ENCODE measurements around the gene CDH23.
"Not testable (repeated sequence)": the region's sequence is repeated elsewhere in the genome, so short reads cannot be mapped to it uniquely, and the experiment has no call there.

Gene CDH23

GRCh38 chr10:71396711-71397295 is at the start of gene CDH23:
Gene CDH23 (plus strand): TSS chr10:71396920. CDS start chr10:71439832, 42,912 bp downstream.
- peak; percentile 59 for DNase-seq

GRCh38 chr10:71347587-71348395 is 48.9 kb upstream of the CDH23 start:
- no peak for DNase-seq

GRCh38 chr10:71348850-71349249 is 47.9 kb upstream of the CDH23 start:
- no peak for DNase-seq

GRCh38 chr10:71349406-71349805 is 47.3 kb upstream of the CDH23 start:
- no peak for DNase-seq

GRCh38 chr10:71351087-71351486 is 45.6 kb upstream of the CDH23 start:
- DNase-seq, result no peak

- DNase-seq, result no peak
These were observed 44.9 kb upstream of the CDH23 start for GRCh38 chr10:71351628-71352319.

GRCh38 chr10:71353639-71354038 is 43.1 kb upstream of the CDH23 start:
- no peak for DNase-seq

- no peak for DNase-seq
These were observed 41.9 kb upstream of the CDH23 start for GRCh38 chr10:71354776-71355175.

GRCh38 chr10:71355886-71356285 is 40.8 kb upstream of the CDH23 start:
- no peak for DNase-seq

GRCh38 chr10:71357792-71358265 is 38.9 kb upstream of the CDH23 start:
- DNase-seq, result no peak

- no peak for DNase-seq
These were observed 38.4 kb upstream of the CDH23 start for GRCh38 chr10:71358277-71358676.

- not testable (repeated sequence) for DNase-seq
These were observed 37.8 kb upstream of the CDH23 start for GRCh38 chr10:71358906-71359305.

GRCh38 chr10:71359364-71360046 is 37.2 kb upstream of the CDH23 start:
- DNase-seq, result no peak

GRCh38 chr10:71360735-71361134 is 36.0 kb upstream of the CDH23 start:
- no peak for DNase-seq

- no peak for DNase-seq
These were observed 35.1 kb upstream of the CDH23 start for GRCh38 chr10:71361581-71361980.

- no peak for DNase-seq
These were observed 34.6 kb upstream of the CDH23 start for GRCh38 chr10:71362141-71362540.

GRCh38 chr10:71363936-71364335 is 32.8 kb upstream of the CDH23 start:
- no peak for DNase-seq

- no peak for DNase-seq
These were observed 31.4 kb upstream of the CDH23 start for GRCh38 chr10:71365366-71365765.

GRCh38 chr10:71366690-71367089 is 30.0 kb upstream of the CDH23 start:
- no peak for DNase-seq

GRCh38 chr10:71367271-71367670 is 29.4 kb upstream of the CDH23 start:
- no peak for DNase-seq

- no peak for DNase-seq
These were observed 28.5 kb upstream of the CDH23 start for GRCh38 chr10:71368176-71368575.

- DNase-seq, result no peak
These were observed 28.1 kb upstream of the CDH23 start for GRCh38 chr10:71368643-71369042.

- DNase-seq, result no peak
These were observed 27.1 kb upstream of the CDH23 start for GRCh38 chr10:71369602-71370001.
